ENCODE data around the gene GTF3C4. TPM values are rescaled to one million over a fixed set of nuclear protein-coding genes. Genes with fewer than 3 reads are reported as not detected.

Gene GTF3C4
- total and polyA plus RNA-seq, 10 of the 15 experiments (the other 5 are each of a cell fraction or from before 2014, with no cell fraction given) = 3.2 to 18.9 (median 8.2) TPM

DNA sequence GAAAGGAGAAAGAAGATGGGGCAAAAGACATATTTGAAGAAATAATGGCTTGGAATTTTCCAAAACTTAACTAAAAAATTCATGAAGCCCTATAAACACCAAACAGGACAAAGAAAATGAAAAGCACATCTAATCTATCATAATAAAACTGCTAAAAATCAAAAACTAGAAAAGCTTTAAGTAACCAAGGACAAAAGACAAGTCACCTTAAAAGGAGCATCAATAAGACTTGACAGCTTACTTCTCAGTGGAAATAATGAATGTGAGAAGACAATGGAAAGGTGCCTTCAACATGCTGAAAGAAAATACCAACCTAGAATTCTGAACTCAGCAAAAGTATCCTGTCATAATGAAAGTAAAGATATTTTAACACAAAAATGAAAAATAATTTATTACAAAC is 27.0 kb downstream of the GTF3C4 start:
- Histone ChIP-seq H3K36me3 (ENCODE audit: control insufficient read depth in 2 of 2, insufficient read depth in 2 of 2, low read length in 1 of 2) (no peaks in the 10 kb centered on the region), H3K4me1 (ENCODE audit: control insufficient read depth, insufficient read depth, low read length) (no peaks in the 10 kb centered on the region), H3K9me3 (replicated peaks; ENCODE audit: control insufficient read depth, insufficient read depth, low read length) (no peaks in the 10 kb centered on the region; the same call in none of the 3 replicates), H2AFZ (ENCODE audit: control insufficient read depth, low read depth, low read length) (no peak overlapping the region), H4K20me1 (ENCODE audit: control insufficient read depth, insufficient read depth) (no peaks in the 10 kb centered on the region), H3K4me2 (ENCODE audit: control insufficient read depth, insufficient read depth) (no peak overlapping the region), H3K9ac (ENCODE audit: control insufficient read depth, insufficient read depth, low read length) (no peak overlapping the region), H3K27ac (ENCODE audit: control insufficient read depth, insufficient read depth) (no peak overlapping the region), H3K27me3 (replicated peaks in 1 of 2; ENCODE audit: control insufficient read depth in 2 of 2, insufficient read depth in 2 of 2, low read length in 1 of 2) (no peaks in the 10 kb centered on the region), H3K4me3 (no peak overlapping the region), H3K79me2 (ENCODE audit: control insufficient read depth, insufficient read depth, low read length) (no peaks in the 10 kb centered on the region)
- RAD21 ChIA-PET (ENCODE audit: unreplicated experiment) = no interaction called here
- CTCF ChIA-PET = no interaction called here
- no peak for TF ChIP-seq KDM1A (IDR thresholded peaks at IDR 0.05; ENCODE audit: borderline replicate concordance)
- TF ChIP-seq RB1 (IDR thresholded peaks at IDR 0.05; ENCODE audit: borderline replicate concordance) = no peak
- 0 out of 2 replicates have a peak, but pooled peaks have one; percentile 98 for TF ChIP-seq CBX3 (IDR thresholded peaks at IDR 0.05; ENCODE audit: borderline replicate concordance, low read depth)
- TF ChIP-seq BCL3 (IDR thresholded peaks at IDR 0.05; ENCODE audit: borderline replicate concordance, insufficient read depth, low read depth, low read length, poor library complexity, severe bottlenecking) = no peak
- TF ChIP-seq SP1 (IDR thresholded peaks at IDR 0.05; ENCODE audit: low read depth, low read length) = no peak
- peak; percentile 9; the same call in 1 of the 2 replicates for TF ChIP-seq JUNB (IDR thresholded peaks at IDR 0.05)
- peak; percentile 86; the same call in 1 of the 2 replicates for TF ChIP-seq CBX5 (IDR thresholded peaks at IDR 0.05; ENCODE audit: low read depth)
- in situ Hi-C loops (cut with MboI) = no loop called here
- intact Hi-C loops (cut with micrococcal nuclease; ENCODE audit: unreplicated experiment) = no loop called here
- ATAC-seq (no peak), DNase-seq (ENCODE audit: low read depth, low spot score) (no peak), FAIRE-seq (no peak)
- SMC1A ChIA-PET (ENCODE audit: uncharacterized antibody, unreplicated experiment) = interaction anchor here (1.6 kb wide), 1 partner anchor 8 kb away, joined by 4 read pairs; no protein-coding TSS in a partner anchor
- BruUV-seq (replicated peaks) = no TSS peak
- POLR2A ChIA-PET = no interaction called here

DNA sequence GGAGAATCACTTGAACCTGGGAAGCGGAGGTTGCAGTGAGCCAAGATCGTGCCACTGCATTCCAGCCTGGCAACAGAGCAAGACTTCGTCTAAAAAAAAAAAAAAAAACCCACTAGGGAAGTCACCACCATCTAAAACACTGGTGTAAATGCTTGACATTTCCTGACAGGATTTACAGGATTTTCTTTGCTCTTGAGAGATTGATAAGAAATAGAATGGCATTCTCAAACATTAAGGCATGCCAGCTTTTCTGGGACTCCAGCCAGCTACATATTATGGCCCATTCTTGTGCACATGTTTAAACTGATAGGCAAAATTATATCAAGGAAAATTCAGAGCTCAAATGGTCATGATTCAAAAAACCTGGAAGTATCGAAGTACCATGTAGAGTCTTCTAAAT is 28.7 kb downstream of the GTF3C4 start:
- Histone ChIP-seq H2AFZ (ENCODE audit: control insufficient read depth, low read depth, low read length) (no peak overlapping the region), H3K36me3 (ENCODE audit: control insufficient read depth in 2 of 2, insufficient read depth in 2 of 2, low read length in 1 of 2) (no peaks in the 10 kb centered on the region), H3K4me1 (ENCODE audit: control insufficient read depth, insufficient read depth, low read length) (no peaks in the 10 kb centered on the region), H3K9ac (ENCODE audit: control insufficient read depth, insufficient read depth, low read length) (no peak overlapping the region), H3K79me2 (ENCODE audit: control insufficient read depth, insufficient read depth, low read length) (no peaks in the 10 kb centered on the region), H3K27ac (ENCODE audit: control insufficient read depth, insufficient read depth) (no peak overlapping the region), H3K4me3 (no peak overlapping the region), H4K20me1 (ENCODE audit: control insufficient read depth, insufficient read depth) (no peaks in the 10 kb centered on the region), H3K4me2 (ENCODE audit: control insufficient read depth, insufficient read depth) (no peak overlapping the region), H3K27me3 (replicated peaks in 1 of 2; ENCODE audit: control insufficient read depth in 2 of 2, insufficient read depth in 2 of 2, low read length in 1 of 2) (no peaks in the 10 kb centered on the region), H3K9me3 (replicated peaks; ENCODE audit: control insufficient read depth, insufficient read depth, low read length) (no peaks in the 10 kb centered on the region; the same call in none of the 3 replicates)
- DNase-seq (ENCODE audit: low read depth, low spot score) (no peak), FAIRE-seq (no peak), ATAC-seq (no peak)
- no TSS peak for BruUV-seq (replicated peaks)
- in situ Hi-C loops (cut with MboI) = no loop called here
- POLR2A ChIA-PET = no interaction called here
- RAD21 ChIA-PET (ENCODE audit: unreplicated experiment) = no interaction called here
- WGBS (ENCODE audit: insufficient coverage, insufficient replicate concordance, low lambda C conversion rate, missing lambda C conversion rate) = 21% methylated on average over 4 of the region's 4 CpGs
- SMC1A ChIA-PET (ENCODE audit: uncharacterized antibody, unreplicated experiment) = interaction anchor here (0.6 kb wide), 2 partner anchors 80 to 327 kb away, joined by 3 read pairs; no protein-coding TSS in a partner anchor
- CTCF ChIA-PET = interaction anchor here (1.7 kb wide), 1 partner anchor 48 kb away, joined by 5 read pairs; no protein-coding TSS in a partner anchor
- intact Hi-C loops (cut with micrococcal nuclease; ENCODE audit: unreplicated experiment) = no loop called here
- TF ChIP-seq SUZ12 (IDR thresholded peaks at IDR 0.05; ENCODE audit: unreplicated experiment) (no peak), CHD2 (IDR thresholded peaks at IDR 0.05; ENCODE audit: borderline replicate concordance, low read depth, low read length) (no peak), ATF7 (IDR thresholded peaks at IDR 0.05; ENCODE audit: low read depth) (no peak), TARDBP (IDR thresholded peaks at IDR 0.05; ENCODE audit: borderline replicate concordance) (no peak), POLR2A (IDR thresholded peaks at IDR 0.05; ENCODE audit: low read depth, low read length) (no peak)
- TF ChIP-seq, protein P1, sequence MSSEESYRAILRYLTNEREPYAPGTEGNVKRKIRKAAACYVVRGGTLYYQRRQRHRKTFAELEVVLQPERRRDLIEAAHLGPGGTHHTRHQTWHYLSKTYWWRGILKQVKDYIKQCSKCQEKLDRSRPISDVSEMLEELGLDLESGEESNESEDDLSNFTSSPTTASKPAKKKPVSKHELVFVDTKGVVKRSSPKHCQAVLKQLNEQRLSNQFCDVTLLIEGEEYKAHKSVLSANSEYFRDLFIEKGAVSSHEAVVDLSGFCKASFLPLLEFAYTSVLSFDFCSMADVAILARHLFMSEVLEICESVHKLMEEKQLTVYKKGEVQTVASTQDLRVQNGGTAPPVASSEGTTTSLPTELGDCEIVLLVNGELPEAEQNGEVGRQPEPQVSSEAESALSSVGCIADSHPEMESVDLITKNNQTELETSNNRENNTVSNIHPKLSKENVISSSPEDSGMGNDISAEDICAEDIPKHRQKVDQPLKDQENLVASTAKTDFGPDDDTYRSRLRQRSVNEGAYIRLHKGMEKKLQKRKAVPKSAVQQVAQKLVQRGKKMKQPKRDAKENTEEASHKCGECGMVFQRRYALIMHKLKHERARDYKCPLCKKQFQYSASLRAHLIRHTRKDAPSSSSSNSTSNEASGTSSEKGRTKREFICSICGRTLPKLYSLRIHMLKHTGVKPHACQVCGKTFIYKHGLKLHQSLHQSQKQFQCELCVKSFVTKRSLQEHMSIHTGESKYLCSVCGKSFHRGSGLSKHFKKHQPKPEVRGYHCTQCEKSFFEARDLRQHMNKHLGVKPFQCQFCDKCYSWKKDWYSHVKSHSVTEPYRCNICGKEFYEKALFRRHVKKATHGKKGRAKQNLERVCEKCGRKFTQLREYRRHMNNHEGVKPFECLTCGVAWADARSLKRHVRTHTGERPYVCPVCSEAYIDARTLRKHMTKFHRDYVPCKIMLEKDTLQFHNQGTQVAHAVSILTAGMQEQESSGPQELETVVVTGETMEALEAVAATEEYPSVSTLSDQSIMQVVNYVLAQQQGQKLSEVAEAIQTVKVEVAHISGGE (CRISPR knock-in tag; IDR thresholded peaks at IDR 0.05) = no peak
